Right atrium auricular region (tissue), 2 donors: ENCODE measurements around the gene CDC42SE1. TPM values are rescaled to one million over a fixed set of nuclear protein-coding genes. Genes with fewer than 3 reads are reported as not detected.
A peak's percentile ranks its signal among the peaks of the same experiment; 100 is the strongest.

Source experiments
- DNase-seq: peaks from one replicate; pipeline ENCODE4 v3.0.0-alpha.2; 2019; ENCODE audit warnings: low spot score
- H3K27ac ChIP-seq, 2 donors: fragments of 200-600 bp; sonication (generic); 1 replicate in 1 of 2; 2 replicates in 1 of 2; pipeline ENCODE4 v1.5.1; 2016 to 2019
- H3K27me3 ChIP-seq, 2 donors: fragments of 200-600 bp; sonication (generic); one replicate each; pipeline versions ENCODE4 v1.5.1 to v1.6.0; 2017 to 2019
- H3K36me3 ChIP-seq: fragments of 200-600 bp; sonication (generic); one replicate; pipeline ENCODE4 v1.5.1; 2016
- H3K4me1 ChIP-seq, 2 donors: fragments of 200-600 bp; sonication (generic); one replicate each; pipeline versions ENCODE4 v1.5.1 to v1.6.0; 2017 to 2019
- H3K4me3 ChIP-seq, 2 donors: fragments of 200-600 bp; sonication (generic); 1 replicate in 1 of 2; 2 replicates in 1 of 2; pipeline ENCODE4 v1.5.1; 2017 to 2019; ENCODE audit warnings: mild to moderate bottlenecking in 1 of 2, moderate library complexity in 1 of 2
- H3K9me3 ChIP-seq, 2 donors: fragments of 200-600 bp; sonication (generic); one replicate each; pipeline ENCODE4 v1.5.1; 2019
- CTCF ChIP-seq, 2 donors: fragments of 200-600 bp; sonication (generic); IDR thresholded peaks; one replicate each; pipeline ENCODE4 v1.5.1; 2019; ENCODE audit warnings: antibody characterized with exemption in 2 of 2
- total RNA-seq, 2 donors: library from RNA; depleted of rRNA; stranded (reverse); fragments of >200 nt; gene quantifications; one replicate each; pipeline ENCODE4 v1.1.0, GENCODE V29; 2016

CDC42SE1 gene
- total RNA-seq, 2 donors from 2014 or later = 18.2 to 37.5 TPM

- Histone ChIP-seq H3K36me3 (no peaks in the 10 kb centered on the region), H3K9me3 (no peaks in the 10 kb centered on the region), H3K27ac (no peak overlapping the region), H3K4me1 (peaks cover 0 to 19% of the 10 kb centered on the region in 2 donors), H3K27me3 (no peaks in the 10 kb centered on the region), H3K4me3 (no peak overlapping the region)
- TF ChIP-seq CTCF (IDR thresholded peaks at IDR 0.05) = no peak
- DNase-seq = no peak
Observed at GRCh38 chr1:151065089-151065645, 5.7 kb upstream of the CDC42SE1 start.

GRCh38 chr1:151062741-151063371, 3.4 kb upstream of the CDC42SE1 start:
- Histone ChIP-seq H3K4me1 (peaks cover 0 to 20% of the 10 kb centered on the region in 2 donors), H3K36me3 (no peaks in the 10 kb centered on the region), H3K27me3 (no peaks in the 10 kb centered on the region), H3K4me3 (no peak overlapping the region), H3K9me3 (no peaks in the 10 kb centered on the region), H3K27ac (peak overlapping the region; percentile 21 to 36)
- TF ChIP-seq CTCF (IDR thresholded peaks at IDR 0.05) = no peak
- DNase-seq = no peak

- H3K4me3 ChIP-seq = no peak overlapping the region
- no peak overlapping the region for H3K27ac ChIP-seq
- H3K4me1 ChIP-seq = peaks cover 0 to 32% of the 10 kb centered on the region in 2 donors
- H3K9me3 ChIP-seq = no peaks in the 10 kb centered on the region
- no peaks in the 10 kb centered on the region for H3K36me3 ChIP-seq
- no peak for DNase-seq
- no peaks in the 10 kb centered on the region for H3K27me3 ChIP-seq
- no peak for TF ChIP-seq CTCF (IDR thresholded peaks at IDR 0.05)
Observed at GRCh38 chr1:151061704-151062103, 2.3 kb upstream of the CDC42SE1 start.

- H3K4me1 ChIP-seq = peaks cover 0 to 40% of the 10 kb centered on the region in 2 donors
Observed at GRCh38 chr1:151060657-151061421, 1.4 kb upstream of the CDC42SE1 start.

GRCh38 chr1:151060007-151060656, 710 bp upstream of the CDC42SE1 start, which contains the start of gene MLLT11:
TSS of gene MLLT11 (plus strand) at chr1:151060397. CDS start at chr1:151067225, 6,828 bp downstream.
- no peaks in the 10 kb centered on the region for H3K9me3 ChIP-seq
- H3K27ac ChIP-seq = peak within 1 kb of the TSS; percentile 96 to 98
- H3K4me3 ChIP-seq = peak within 1 kb of the TSS; percentile 86 to 94
- peak; percentile 71 for DNase-seq
- H3K27me3 ChIP-seq = no peaks in the 10 kb centered on the region
- H3K36me3 ChIP-seq = peaks cover 13% of the 10 kb centered on the region
- TF ChIP-seq CTCF (IDR thresholded peaks at IDR 0.05) = no peak
- H3K4me1 ChIP-seq = peaks cover 0 to 47% of the 10 kb centered on the region in 2 donors

More at GRCh38 chr1:151060657-151061421, 1.4 kb upstream of the CDC42SE1 start:
- Histone ChIP-seq H3K27ac (peak overlapping the region; percentile 96 to 98), H3K4me3 (peak overlapping the region; percentile 86 to 94), H3K27me3 (no peaks in the 10 kb centered on the region), H3K9me3 (no peaks in the 10 kb centered on the region), H3K36me3 (peaks cover 6% of the 10 kb centered on the region)
- no peak for TF ChIP-seq CTCF (IDR thresholded peaks at IDR 0.05)
- no peak for DNase-seq
